Neural crest cell (in vitro differentiated cells): Measurements from ENCODE around the gene UBE3B. TPM values are rescaled to one million over a fixed set of nuclear protein-coding genes. Genes with fewer than 3 reads are reported as not detected.

ENCODE experiments used
- DNase-seq: peaks from one replicate; pipeline ENCODE4 v3.0.0; 2021; ENCODE audit warnings: low read depth, mixed read lengths, low spot score
- H3K27ac Mint-ChIP-seq: one replicate; pipeline ENCODE4 v1.8.0; 2021; ENCODE audit warnings: mild to moderate bottlenecking, mixed read lengths; ENCODE audit not compliant: unreplicated experiment
- H3K27me3 Mint-ChIP-seq: 2 replicates; pipeline ENCODE4 v1.8.0; 2021; ENCODE audit warnings: low read depth, mild to moderate bottlenecking, mixed read lengths
- H3K36me3 Mint-ChIP-seq: 2 replicates; pipeline ENCODE4 v1.8.0; 2021; ENCODE audit warnings: low read depth, mild to moderate bottlenecking, mixed read lengths
- H3K4me1 Mint-ChIP-seq: 2 replicates; pipeline ENCODE4 v1.8.0; 2021; ENCODE audit warnings: mixed read lengths
- H3K4me3 Mint-ChIP-seq: one replicate; pipeline ENCODE4 v1.8.0; 2021; ENCODE audit warnings: mild to moderate bottlenecking, mixed read lengths
- H3K9me3 Mint-ChIP-seq: 2 replicates; pipeline ENCODE4 v1.8.0; 2021; ENCODE audit warnings: mixed read lengths
- total RNA-seq: library from RNA; stranded (reverse); gene quantifications from 2 replicates; pipeline ENCODE4 v1.2.1, GENCODE V29; 2021
- TF ChIP-seq, protein P1 (sequence below): fragments of 200-600 bp; sonication (generic); conservative IDR thresholded peaks from 2 replicates; pipeline ENCODE4 v1.5.0; 2021; ENCODE audit warnings: antibody characterized with exemption, mild to moderate bottlenecking

The UBE3B gene
- total RNA-seq, 1 donor from 2014 or later = 35.9 TPM

DNA sequence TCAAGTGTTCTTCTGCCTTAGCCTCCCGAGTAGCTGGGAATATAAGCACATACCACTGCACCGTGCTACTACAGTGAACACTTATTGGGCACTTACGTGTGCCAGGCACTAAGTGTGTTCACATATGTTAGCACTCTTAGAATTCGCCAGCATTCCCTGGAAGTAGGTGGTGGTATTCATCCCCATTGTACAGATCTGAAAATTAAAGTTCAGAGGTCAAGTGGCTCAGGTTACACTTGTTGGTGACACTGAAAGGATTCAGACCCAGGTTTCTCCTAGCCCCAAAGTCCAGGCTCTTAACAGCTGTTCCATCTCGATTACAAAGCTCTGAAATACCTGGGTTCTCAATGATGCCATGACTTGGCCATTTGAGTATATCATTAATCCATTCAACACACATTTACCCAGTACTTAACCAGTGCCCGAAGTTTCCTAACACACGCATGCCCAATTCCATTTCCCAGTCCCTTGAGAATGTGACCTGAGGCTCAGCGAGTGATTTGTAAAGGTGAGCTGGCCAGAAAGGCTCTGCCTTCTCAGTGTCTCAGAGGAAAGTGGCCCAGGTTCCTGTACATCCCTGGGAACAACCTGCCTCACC, 101.0 kb downstream of the UBE3B start:
- Mint-ChIP-seq H3K4me3 (no peak overlapping the region), H3K9me3 (no peaks in the 10 kb centered on the region), H3K27ac (no peak overlapping the region), H3K4me1 (peaks cover 32% of the 10 kb centered on the region), H3K36me3 (peaks cover 9% of the 10 kb centered on the region), H3K27me3 (no peaks in the 10 kb centered on the region)
- DNase-seq = no peak
- TF ChIP-seq, protein P1, sequence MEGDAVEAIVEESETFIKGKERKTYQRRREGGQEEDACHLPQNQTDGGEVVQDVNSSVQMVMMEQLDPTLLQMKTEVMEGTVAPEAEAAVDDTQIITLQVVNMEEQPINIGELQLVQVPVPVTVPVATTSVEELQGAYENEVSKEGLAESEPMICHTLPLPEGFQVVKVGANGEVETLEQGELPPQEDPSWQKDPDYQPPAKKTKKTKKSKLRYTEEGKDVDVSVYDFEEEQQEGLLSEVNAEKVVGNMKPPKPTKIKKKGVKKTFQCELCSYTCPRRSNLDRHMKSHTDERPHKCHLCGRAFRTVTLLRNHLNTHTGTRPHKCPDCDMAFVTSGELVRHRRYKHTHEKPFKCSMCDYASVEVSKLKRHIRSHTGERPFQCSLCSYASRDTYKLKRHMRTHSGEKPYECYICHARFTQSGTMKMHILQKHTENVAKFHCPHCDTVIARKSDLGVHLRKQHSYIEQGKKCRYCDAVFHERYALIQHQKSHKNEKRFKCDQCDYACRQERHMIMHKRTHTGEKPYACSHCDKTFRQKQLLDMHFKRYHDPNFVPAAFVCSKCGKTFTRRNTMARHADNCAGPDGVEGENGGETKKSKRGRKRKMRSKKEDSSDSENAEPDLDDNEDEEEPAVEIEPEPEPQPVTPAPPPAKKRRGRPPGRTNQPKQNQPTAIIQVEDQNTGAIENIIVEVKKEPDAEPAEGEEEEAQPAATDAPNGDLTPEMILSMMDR = no peak

DNA sequence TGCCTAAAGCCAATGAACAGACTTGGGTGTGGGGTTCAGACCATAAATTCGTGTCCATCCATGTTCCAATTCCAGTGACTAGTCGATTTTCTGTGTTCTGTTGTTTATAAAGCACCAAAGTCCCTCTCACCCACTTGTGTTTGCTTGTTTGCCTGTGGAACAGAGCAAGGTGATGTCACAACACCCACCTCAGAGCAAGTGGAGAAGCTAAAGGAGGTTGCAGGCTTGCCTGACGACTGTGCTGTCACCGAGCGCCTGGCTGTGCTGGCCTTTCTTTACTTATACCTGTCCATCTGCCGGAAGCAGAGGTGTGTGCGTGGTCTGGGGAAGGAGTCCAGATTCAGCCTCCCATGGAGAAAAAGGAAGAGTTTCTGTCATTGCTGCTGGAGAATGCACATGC, 102.2 kb downstream of the UBE3B start:
- H3K9me3 Mint-ChIP-seq = no peaks in the 10 kb centered on the region
- H3K36me3 Mint-ChIP-seq = peaks cover 12% of the 10 kb centered on the region
- no peak overlapping the region for H3K27ac Mint-ChIP-seq
- H3K4me3 Mint-ChIP-seq = no peak overlapping the region
- TF ChIP-seq, protein P1 = no peak
- no peaks in the 10 kb centered on the region for H3K27me3 Mint-ChIP-seq
- H3K4me1 Mint-ChIP-seq = peaks cover 20% of the 10 kb centered on the region
- DNase-seq = no peak

DNA sequence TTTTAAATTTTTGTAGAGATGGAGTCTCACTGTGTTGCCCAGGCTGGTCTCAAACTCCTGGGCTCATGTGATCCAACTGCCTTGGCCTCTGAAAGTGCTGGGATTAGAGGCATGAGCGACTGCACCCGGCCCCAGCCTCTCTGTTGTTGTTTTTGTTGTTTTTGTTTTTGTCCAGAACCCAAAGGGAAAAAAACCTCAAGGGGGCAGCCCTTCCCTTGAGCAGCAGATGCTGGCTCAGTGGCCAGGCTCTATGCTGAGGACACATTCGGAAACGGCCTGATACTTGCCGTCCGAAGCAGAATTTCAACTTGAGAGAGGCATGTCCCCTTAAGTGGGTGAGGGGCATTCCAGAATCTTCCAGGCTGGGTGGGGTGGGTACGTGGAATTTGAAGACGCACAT, 102.8 kb downstream of the UBE3B start:
- Mint-ChIP-seq H3K36me3 (peaks cover 12% of the 10 kb centered on the region), H3K27ac (no peak overlapping the region), H3K4me3 (peak overlapping the region; percentile 41), H3K27me3 (no peaks in the 10 kb centered on the region), H3K4me1 (peaks cover 14% of the 10 kb centered on the region), H3K9me3 (no peaks in the 10 kb centered on the region)
- TF ChIP-seq, protein P1 = no peak
- no peak for DNase-seq

DNA sequence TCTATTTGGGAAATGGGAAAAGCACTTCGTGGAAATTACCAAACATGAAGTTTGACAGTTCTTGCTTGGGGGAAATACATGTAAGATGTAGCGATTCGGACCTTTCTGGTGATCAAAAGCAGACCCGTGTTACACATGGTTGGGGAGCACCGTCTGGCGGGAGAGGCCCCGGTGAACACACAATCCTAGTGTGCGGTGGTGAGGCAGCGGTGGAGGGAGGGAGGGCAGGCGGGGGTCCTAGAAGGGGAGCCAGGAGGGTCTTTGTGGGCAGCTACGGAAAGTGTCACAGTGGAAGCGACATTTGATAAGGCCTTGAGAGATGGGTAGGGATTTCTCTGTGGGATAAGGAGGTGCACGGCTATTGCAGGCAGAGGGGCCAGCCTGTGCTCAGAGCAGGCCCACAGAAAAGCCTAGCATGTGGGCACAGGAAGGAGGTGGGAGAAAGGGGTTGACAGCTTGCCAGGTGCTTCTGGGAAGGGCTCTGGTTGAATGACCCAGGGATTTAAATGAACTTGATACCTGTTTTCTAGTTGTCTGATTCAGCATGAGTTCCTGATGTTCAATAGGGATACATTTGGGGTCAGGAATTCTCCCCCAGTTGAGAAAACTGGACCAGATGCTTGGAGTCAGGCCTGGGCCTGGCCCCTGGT, 103.4 kb downstream of the UBE3B start:
- peaks cover 12% of the 10 kb centered on the region for H3K36me3 Mint-ChIP-seq
- TF ChIP-seq, protein P1 = no peak

DNA sequence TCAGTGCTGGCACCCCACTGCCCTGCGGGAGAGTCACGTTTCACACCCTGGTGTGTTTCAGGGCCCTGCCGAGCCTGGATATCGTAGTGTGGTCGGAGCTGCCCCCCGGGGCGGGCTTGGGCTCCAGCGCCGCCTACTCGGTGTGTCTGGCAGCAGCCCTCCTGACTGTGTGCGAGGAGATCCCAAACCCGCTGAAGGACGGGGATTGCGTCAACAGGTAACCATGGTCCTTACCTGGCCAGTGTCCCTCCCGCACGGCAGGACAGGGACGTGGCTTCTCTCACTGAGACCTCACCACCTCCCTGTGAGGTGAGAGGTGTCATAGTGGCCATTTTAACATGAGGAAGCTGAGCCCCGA, 103.9 kb downstream of the UBE3B start:
- Mint-ChIP-seq H3K27me3 (no peaks in the 10 kb centered on the region), H3K4me3 (no peak overlapping the region), H3K4me1 (peaks cover 6% of the 10 kb centered on the region), H3K27ac (peak overlapping the region; percentile 57), H3K9me3 (no peaks in the 10 kb centered on the region), H3K36me3 (peaks cover 10% of the 10 kb centered on the region)
- no peak for DNase-seq
- TF ChIP-seq, protein P1 = no peak

More for the DNA sequence above, 103.4 kb downstream of the UBE3B start:
- no peaks in the 10 kb centered on the region for H3K9me3 Mint-ChIP-seq
- peaks cover 9% of the 10 kb centered on the region for H3K4me1 Mint-ChIP-seq
- H3K27me3 Mint-ChIP-seq = no peaks in the 10 kb centered on the region
- no peak for DNase-seq
- H3K4me3 Mint-ChIP-seq = peak overlapping the region; percentile 41
- H3K27ac Mint-ChIP-seq = peak overlapping the region; percentile 57
